Prostate gland (tissue), 2 donors: ENCODE data around the gene LDLRAD4.

ENCODE experiments used
- CTCF ChIP-seq, 4 experiments: fragments of 200-600 bp in 2 of 4; fragments of 450-650 bp in 2 of 4; sonication (generic) in 2 of 4; IDR thresholded peaks; 1 replicate in 3 of 4; 2 replicates in 1 of 4; pipeline ENCODE4 v1.5.1; 2016 to 2019; ENCODE audit warnings: antibody characterized with exemption in 4 of 4, mild to moderate bottlenecking in 2 of 4, moderate library complexity in 2 of 4
- POLR2A ChIP-seq: fragments of 450-650 bp; IDR thresholded peaks from one replicate; pipeline ENCODE4 v1.6.1; 2016; ENCODE audit warnings: antibody characterized with exemption, mild to moderate bottlenecking
- POLR2AphosphoS5 ChIP-seq: sonication (generic); formaldehyde crosslinking; IDR thresholded peaks from one replicate; pipeline ENCODE4 v1.6.1; 2017; ENCODE audit warnings: antibody characterized with exemption

GRCh38 chr18:13409026-13409425 lies 190.5 kb downstream of the LDLRAD4 start:
- TF ChIP-seq CTCF (IDR thresholded peaks at IDR 0.05) (no peak), POLR2A (no peak), POLR2AphosphoS5 (no peak)
